Progenitor cell of endocrine pancreas (in vitro differentiated cells): ENCODE measurements around the gene BBS12. TPM values are rescaled to one million over a fixed set of nuclear protein-coding genes. Genes with fewer than 3 reads are reported as not detected.
A peak's percentile ranks its signal among the peaks of the same experiment; 100 is the strongest.

ENCODE experiments used
- DNase-seq: peaks from one replicate; pipeline ENCODE4 v3.0.0; 2021; ENCODE audit warnings: low spot score; ENCODE audit not compliant: unreplicated experiment
- H3K27ac Mint-ChIP-seq: 2 replicates; pipeline ENCODE4 v1.8.0; 2021; ENCODE audit warnings: mild to moderate bottlenecking, moderate library complexity, mixed read lengths
- H3K27me3 Mint-ChIP-seq: 2 replicates; pipeline ENCODE4 v1.8.0; 2021; ENCODE audit warnings: mixed read lengths
- H3K36me3 Mint-ChIP-seq: 2 replicates; pipeline ENCODE4 v1.8.0; 2022; ENCODE audit warnings: mixed read lengths; ENCODE audit not compliant: insufficient read depth
- H3K4me1 Mint-ChIP-seq: 2 replicates; pipeline ENCODE4 v1.8.0; 2021; ENCODE audit warnings: low read depth, mixed read lengths
- H3K4me3 Mint-ChIP-seq: 2 replicates; pipeline ENCODE4 v1.8.0; 2021; ENCODE audit warnings: low read depth, mild to moderate bottlenecking, moderate library complexity, mixed read lengths
- H3K9me3 Mint-ChIP-seq: 2 replicates; pipeline ENCODE4 v1.8.0; 2021; ENCODE audit warnings: low read depth, mixed read lengths
- CTCF ChIP-seq: fragments of 200-600 bp; sonication (generic); IDR thresholded peaks from one replicate; pipeline ENCODE4 v1.5.0; 2021; ENCODE audit warnings: antibody characterized with exemption, mild to moderate bottlenecking; ENCODE audit not compliant: unreplicated experiment
- total RNA-seq: library from RNA; stranded (reverse); gene quantifications from 2 replicates; pipeline ENCODE4 v1.2.1, GENCODE V29; 2021

Gene BBS12
- total RNA-seq, 1 donor from 2014 or later, result 4.9 TPM

- Mint-ChIP-seq H3K9me3 (no peaks in the 10 kb centered on the region), H3K4me1 (peaks cover 10% of the 10 kb centered on the region), H3K27ac (no peak overlapping the region), H3K27me3 (peaks cover 3% of the 10 kb centered on the region), H3K4me3 (no peak overlapping the region), H3K36me3 (no peaks in the 10 kb centered on the region)
- DNase-seq, result no peak
- TF ChIP-seq CTCF, result no peak
Observed at GRCh38 chr4:122712782-122713181, 19.7 kb upstream of the BBS12 start.

DNA sequence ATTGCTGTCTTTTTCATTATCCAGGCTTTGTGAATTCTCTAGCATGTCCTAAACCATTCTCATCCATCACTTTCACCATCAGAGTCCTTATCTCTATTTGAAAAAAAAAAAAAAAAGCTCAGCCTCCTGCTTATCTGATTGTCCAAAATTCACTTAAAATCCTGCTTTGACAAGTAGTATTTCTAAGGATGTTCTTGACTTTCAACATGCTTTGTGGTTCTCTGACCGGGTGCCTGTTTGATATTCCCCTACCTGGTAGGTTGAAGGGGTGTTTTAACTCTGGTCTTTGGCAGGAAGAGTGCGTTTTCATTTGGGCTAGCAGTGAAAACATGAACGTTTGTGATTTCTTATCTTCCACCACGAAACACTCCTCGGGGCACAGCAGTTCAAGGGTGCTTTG is 17.3 kb upstream of the BBS12 start:
- Mint-ChIP-seq H3K4me3 (no peak overlapping the region), H3K27me3 (peaks cover 3% of the 10 kb centered on the region)

DNA sequence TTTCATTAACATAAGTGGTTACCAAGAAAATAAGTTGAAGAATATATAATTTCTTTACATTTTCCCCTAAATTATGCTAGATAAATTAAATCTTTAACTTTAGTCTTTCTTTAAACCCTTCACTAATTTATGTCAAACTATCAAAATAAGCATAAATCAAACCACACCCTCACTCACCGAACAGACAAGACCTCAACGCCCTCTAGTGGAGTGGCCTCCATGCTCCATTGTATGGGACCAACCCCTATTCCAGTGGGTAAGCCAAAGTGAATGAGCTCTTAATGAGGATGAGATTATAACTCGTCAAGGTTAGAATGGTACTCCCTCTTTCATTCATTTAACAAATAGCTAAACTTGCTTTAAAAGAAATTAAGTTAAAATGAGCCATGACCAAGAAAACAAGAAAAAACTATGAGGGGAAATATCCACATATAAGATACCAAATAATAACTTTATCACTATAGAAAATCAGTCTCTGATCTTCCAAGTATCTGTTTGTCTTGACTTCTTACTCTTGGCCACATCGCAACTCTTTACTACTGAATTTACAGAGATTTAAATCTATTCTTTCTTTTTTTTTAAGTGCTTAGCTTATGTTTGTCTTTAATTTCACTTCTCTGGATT is 15.6 kb upstream of the BBS12 start:
- TF ChIP-seq CTCF, result peak; percentile 76
- H3K27ac Mint-ChIP-seq, result no peak overlapping the region
- no peaks in the 10 kb centered on the region for H3K36me3 Mint-ChIP-seq
- H3K27me3 Mint-ChIP-seq, result no peaks in the 10 kb centered on the region
- no peak overlapping the region for H3K4me3 Mint-ChIP-seq
- no peaks in the 10 kb centered on the region for H3K9me3 Mint-ChIP-seq
- DNase-seq, result peak; percentile 30
- H3K4me1 Mint-ChIP-seq, result peaks cover 4% of the 10 kb centered on the region

More for the DNA sequence above, 17.3 kb upstream of the BBS12 start:
- no peaks in the 10 kb centered on the region for H3K9me3 Mint-ChIP-seq
- TF ChIP-seq CTCF, result no peak
- no peaks in the 10 kb centered on the region for H3K36me3 Mint-ChIP-seq
- H3K4me1 Mint-ChIP-seq, result peaks cover 10% of the 10 kb centered on the region
- H3K27ac Mint-ChIP-seq, result no peak overlapping the region
- no peak for DNase-seq

- DNase-seq, result no peak
Observed at GRCh38 chr4:122718281-122718680, 14.2 kb upstream of the BBS12 start.

DNA sequence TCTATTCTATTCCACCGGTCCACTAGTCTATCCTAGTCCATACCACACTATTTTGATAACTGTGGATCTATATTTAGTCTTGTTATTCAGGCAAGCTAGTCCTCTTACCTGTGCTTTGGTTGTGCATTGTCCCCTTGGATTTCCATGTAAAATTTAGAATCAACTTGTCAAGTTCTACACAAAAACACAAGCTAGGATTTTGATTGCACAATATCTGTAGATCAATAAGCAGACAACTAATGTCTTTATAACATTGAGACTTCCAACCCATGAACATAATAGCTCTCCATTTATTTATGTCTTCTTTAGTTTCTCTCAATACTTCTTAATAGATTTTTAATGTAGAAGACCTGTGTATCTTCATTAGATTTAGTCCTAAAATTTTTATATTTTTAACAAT is 10.2 kb upstream of the BBS12 start:
- no peak for DNase-seq
- H3K36me3 Mint-ChIP-seq, result no peaks in the 10 kb centered on the region
- H3K4me1 Mint-ChIP-seq, result no peaks in the 10 kb centered on the region
- H3K27me3 Mint-ChIP-seq, result no peaks in the 10 kb centered on the region
- peaks cover 3% of the 10 kb centered on the region for H3K9me3 Mint-ChIP-seq
- no peak overlapping the region for H3K27ac Mint-ChIP-seq
- no peak overlapping the region for H3K4me3 Mint-ChIP-seq
- no peak for TF ChIP-seq CTCF

More at GRCh38 chr4:122718281-122718680, 14.2 kb upstream of the BBS12 start:
- TF ChIP-seq CTCF, result no peak
- H3K4me1 Mint-ChIP-seq, result peaks cover 4% of the 10 kb centered on the region
- H3K4me3 Mint-ChIP-seq, result no peak overlapping the region
- no peaks in the 10 kb centered on the region for H3K9me3 Mint-ChIP-seq
- H3K36me3 Mint-ChIP-seq, result no peaks in the 10 kb centered on the region
- H3K27ac Mint-ChIP-seq, result no peak overlapping the region
- H3K27me3 Mint-ChIP-seq, result no peaks in the 10 kb centered on the region
